Renal cortical epithelial cell (primary cell): ENCODE results near the gene CAP1. TPM values are rescaled to one million over a fixed set of nuclear protein-coding genes. Genes with fewer than 3 reads are reported as not detected.

Source experiments
- DNase-seq: peaks from one replicate; pipeline ENCODE4 v3.0.0-alpha.2; 2011; ENCODE audit warnings: low read depth
- total RNA-seq: library from RNA; depleted of rRNA; stranded (reverse); fragments of >200 nt; gene quantifications from 2 replicates; pipeline ENCODE4 v1.2.3, GENCODE V29; 2014

Gene CAP1
- total RNA-seq, 1 donor from 2014 or later, result 503 TPM

DNA sequence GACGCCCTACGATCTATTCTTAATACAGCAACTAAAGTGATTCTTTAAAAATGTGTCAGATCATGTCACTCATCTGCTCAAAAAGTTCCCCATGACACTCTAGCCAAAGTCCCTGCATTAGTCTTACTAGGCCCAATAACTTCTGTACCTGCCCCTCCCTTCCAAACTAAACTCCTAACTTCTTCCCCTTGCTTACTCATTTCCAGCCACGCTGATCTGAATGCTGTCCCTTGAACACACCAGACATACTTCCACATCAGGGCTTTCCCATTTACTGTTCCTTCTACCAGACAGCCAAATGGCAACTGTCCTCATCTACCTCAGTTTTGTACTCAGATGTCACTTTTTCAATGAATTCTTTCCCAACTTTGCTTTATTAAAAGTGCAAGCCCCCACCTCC lies 55.3 kb downstream of the CAP1 start:
- no peak for DNase-seq

DNA sequence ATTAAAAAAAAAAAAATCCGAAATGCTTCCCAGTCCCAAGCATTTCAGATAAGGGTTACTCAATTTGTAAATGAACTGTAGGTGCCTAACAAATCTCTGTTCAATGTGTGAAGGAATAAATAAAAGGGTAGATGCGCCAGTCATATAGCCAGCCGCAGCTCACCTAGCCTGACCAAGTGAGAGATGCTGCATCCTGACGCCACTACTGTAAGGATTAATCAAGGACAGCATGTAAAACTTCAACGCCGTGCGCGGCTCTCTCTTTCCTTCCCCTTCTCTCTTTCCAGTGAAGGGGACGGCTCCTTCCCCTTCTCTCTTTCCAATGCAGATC lies 56.1 kb downstream of the CAP1 start:
- no peak for DNase-seq

DNA sequence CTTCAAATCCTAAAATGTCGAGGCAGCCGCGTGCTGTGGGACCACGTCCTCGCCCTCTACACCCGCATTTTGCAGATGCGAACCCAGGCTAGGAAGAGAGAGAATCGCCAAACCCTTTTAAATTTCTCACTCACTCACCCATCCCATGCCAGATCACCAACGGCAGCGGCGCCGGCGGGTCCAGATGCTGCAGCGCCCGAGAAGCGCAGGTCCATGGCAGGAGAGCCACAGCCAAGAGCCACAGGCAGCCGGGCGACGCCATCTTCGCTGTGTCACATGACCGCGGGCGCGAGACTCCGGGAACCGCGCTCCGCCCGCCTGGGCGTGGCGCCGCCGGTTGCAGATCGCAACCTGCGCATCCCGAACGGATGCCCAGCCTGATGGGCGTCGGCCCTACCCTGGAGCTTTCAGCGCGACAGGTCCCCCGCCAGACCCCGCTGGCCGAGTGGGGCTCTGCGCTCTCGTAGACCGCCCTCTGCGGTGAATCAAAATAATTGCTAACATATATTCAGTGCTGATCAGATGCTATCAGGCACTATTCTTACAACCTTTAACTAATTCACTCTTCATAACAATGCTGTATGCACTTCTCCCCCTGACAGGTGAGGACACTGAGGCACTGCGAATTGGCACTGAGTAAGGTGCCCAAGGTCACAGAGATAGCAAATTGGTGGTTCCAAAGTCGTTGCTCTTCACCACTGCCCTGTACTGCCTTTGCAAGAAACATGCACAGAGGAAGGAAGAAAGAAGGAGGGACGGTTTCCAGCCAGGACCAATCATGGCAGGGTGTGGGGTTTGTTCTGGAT lies 56.7 kb downstream of the CAP1 start, which contains the start of gene PPT1:
TSS of gene PPT1 (minus strand) at position 276 of the 806 bp plus-strand sequence. CDS start at position 262, 14 bp downstream.
- DNase-seq, result peak; percentile 24

DNA sequence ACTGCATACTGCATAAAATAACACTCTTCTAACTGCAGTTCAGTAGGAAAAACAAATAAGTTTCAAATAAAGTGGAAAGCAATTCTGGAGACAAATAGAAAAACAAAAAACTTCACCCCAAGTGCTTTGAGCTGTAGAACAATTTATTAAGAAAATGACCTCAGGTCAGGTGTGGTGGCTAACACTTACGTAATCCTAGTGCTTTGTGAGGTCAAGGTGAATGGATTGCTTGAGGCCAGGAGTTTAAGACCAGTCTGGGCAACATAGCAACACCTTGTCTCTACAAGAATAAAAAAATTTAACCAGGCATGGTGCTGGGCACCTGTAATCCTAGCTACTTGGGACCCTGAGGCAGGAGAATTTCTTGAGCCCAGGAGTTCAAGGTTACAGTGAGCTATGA lies 61.5 kb downstream of the CAP1 start:
- DNase-seq, result no peak

DNA sequence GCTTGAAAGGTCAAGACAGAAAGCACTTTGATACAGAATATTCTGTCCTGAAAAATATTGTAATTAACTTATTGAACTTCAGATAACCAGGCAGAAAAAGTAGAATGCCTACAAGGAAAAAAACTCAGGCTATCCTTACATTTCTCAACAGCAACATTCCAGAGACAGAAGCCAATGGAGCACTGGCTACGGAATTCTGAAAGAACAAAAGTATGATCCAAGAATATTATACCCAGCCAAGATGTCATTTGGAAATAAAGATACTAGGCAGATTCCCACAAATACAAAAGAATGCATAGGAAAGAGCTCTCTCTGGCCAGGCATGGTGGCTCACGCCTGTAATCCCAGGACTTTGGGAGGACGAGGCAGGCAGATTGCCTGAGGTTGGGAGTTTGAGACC lies 62.4 kb downstream of the CAP1 start:
- DNase-seq, result no peak

DNA sequence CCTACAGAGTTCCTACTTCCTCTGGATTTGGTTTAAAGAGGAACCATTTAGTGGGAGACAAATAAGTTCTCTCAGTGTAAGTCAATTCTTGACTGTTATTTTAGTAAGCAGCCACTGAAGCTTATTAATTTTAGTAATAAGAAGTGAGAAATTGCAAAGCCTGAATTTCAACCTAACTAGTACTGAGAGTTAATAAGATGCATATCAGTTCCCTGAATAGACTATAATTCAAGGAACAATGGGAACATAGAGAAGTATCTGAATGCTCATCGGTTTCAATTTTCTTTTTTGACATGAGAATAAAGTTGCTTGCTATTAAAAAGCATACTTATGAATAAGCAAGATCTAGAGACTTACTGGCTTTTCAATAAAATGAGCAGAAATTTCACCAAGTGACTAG lies 64.5 kb downstream of the CAP1 start:
- no peak for DNase-seq

DNA sequence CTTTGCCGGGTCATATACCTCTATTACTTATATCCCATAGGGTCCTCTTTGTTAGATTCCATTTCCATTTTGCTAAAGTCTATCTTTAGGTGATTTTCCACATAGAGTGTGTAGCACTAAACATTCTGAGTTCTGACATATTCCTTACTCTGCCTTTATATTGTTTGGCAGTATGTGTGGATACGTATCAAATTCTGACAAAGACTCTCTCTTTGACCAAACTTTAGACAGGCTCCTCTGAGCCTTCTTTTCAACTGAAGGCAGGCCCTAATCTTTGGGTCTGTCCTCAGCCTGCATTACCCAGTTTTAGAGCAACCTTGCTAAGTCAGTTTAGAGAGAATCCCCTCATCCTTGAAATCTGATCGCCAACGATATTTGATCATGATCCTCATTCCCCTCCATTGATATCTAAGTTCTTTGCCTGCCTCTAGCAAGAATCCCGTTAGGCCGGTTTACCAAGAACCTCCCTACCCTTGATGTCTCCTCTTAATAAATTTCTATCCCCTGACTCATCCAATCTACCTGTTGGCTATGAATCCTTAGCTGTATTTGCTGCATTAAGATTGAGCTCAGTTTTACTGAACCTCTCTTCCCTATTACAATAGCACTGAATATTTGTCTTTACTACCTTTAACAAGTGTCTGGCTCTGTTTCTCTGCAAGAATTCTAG lies 66.9 kb downstream of the CAP1 start:
- peak; percentile 42 for DNase-seq

DNA sequence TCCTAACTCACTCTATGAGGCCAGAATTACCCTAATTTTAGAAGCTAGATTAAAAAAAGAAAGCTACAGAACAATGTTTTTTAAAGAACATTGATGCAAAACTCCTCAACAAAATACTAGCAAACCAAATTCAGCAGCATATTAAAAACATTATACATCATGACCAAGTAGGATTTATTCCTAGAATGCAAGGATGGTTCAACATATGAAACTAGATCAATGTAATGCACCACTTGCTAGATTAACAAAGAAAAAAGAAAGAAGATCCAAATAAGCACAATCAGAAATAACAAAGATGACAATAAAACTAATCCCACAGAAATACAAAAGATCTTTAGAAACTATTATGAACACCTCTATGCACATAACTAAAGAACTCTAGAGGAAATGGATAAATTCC lies 69.9 kb downstream of the CAP1 start:
- DNase-seq, result no peak

DNA sequence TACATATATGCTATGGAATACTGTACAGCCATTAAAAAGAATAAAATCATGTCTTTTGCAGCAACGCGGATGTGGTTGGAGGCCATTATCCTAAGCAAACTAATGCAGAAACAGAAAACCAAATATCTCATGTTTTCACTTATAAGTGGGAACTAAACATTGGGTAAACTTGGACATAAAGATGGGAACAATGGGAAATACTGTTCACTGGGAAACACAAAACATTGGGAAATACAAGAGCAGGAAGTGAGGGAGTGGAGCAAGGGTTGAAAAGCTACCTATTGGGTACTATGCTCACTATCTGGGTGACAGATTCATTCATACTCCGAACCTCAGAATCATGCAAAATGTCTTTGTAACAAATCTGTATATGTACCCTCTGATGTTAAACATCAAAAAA lies 73.9 kb downstream of the CAP1 start:
- no peak for DNase-seq

DNA sequence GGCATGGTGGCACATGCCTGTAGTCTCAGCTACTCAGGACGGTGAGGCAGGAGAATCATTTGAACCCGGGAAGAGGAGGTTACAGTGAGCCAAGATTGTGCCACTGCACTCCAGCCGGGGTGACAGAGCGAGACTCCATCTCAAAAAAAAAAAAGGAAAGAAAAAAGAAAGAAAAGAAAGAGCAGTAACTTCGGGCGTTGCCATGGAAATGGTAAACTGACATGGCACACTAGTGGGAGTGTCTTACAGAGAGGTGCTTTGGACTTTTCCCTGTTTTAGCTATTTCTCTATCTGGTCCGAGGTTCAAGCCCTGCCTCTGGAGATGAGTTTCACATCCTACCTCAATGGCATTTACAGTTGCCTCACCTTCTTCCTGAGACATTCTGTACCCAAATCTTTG lies 79.6 kb downstream of the CAP1 start:
- no peak for DNase-seq

Other genes with a start within 250 kb of the CAP1 start
- 26.4 and 35.3 TPM in 2 replicates for gene TRIT1, start 157.2 kb upstream of the CAP1 start, total RNA-seq
- gene MYCL, start 138.8 kb upstream of the CAP1 start, total RNA-seq, result 0.70 and 1.4 TPM in 2 replicates
- 6.7 and 9.7 TPM in 2 replicates for gene MFSD2A, start 85.6 kb upstream of the CAP1 start, total RNA-seq
- gene PPT1, start 56.5 kb downstream of the CAP1 start, total RNA-seq, result 29.0 and 51.4 TPM in 2 replicates
- 25.4 and 40.9 TPM in 2 replicates for gene RLF, start 120.7 kb downstream of the CAP1 start, total RNA-seq
- not detected in 2 replicates for gene TMCO2, start 207.2 kb downstream of the CAP1 start, total RNA-seq
- 88.9 and 140 TPM in 2 replicates for gene ZMPSTE24, start 217.5 kb downstream of the CAP1 start, total RNA-seq